ENCODE data around the gene TLR6. TPM values are rescaled to one million over a fixed set of nuclear protein-coding genes. Genes with fewer than 3 reads are reported as not detected.
A peak's percentile ranks its signal among the peaks of the same experiment; 100 is the strongest.

The TLR6 gene
- total RNA-seq, 2 experiments from 2014 or later = 0.77 to 1.3 TPM

DNA sequence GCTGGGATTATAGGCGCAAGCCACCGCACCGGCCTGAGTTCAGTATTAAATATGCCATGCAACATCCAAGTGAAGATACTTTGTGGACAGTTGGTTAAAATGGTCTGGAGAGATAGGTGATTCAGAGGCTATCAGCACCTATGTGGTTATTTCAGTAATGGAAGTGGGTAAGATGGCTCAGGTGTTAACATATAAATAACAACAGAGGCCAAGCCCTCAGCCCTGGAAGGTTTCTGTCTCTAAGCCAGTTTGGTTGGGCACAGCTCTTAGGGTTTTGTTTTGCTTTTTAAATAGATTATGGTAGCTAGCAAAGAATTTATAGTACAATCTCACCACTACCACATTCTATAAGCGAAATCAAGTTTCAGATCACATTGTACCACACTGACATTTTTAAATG, 27.6 kb upstream of the TLR6 start:
- Mint-ChIP-seq H3K27ac (no peak overlapping the region), H3K36me3 (no peaks in the 10 kb centered on the region), H3K4me3 (no peak overlapping the region), H3K9me3 (ENCODE audit: low read depth) (no peaks in the 10 kb centered on the region), H3K27me3 (no peaks in the 10 kb centered on the region), H3K4me1 (peaks cover 9% of the 10 kb centered on the region)
- DNase-seq (no peak), ATAC-seq (no peak)
- CTCF ChIA-PET = interaction anchor here (1.5 kb wide), 1 partner anchor 9 kb away, joined by 4 read pairs; no protein-coding TSS in a partner anchor

DNA sequence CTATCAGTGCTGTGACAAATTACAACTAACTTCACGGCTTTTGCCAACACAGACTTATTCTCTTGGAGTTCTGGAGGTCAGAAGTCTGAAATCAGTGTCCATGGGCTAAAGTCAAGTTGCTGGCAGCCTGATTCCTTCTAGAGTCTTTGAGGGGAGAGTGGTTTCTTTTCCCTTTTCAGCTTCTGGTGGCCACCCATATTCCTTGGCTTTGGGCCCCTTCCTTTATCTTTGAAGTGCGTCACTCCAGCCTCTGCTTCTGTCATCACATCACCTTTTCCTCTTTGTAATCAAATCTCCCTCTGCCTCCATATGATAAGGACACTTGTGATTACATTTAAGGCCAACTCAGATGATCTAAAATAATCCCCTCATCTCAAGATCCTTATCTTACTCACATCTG, 20.0 kb upstream of the TLR6 start:
- DNase-seq = no peak
- Mint-ChIP-seq H3K27me3 (peaks cover 24% of the 10 kb centered on the region), H3K27ac (no peak overlapping the region), H3K36me3 (no peaks in the 10 kb centered on the region), H3K4me3 (no peak overlapping the region), H3K4me1 (no peaks in the 10 kb centered on the region), H3K9me3 (ENCODE audit: low read depth) (no peaks in the 10 kb centered on the region)
- ATAC-seq = no peak
- CTCF ChIA-PET = interaction anchor here (1.3 kb wide), 1 partner anchor 16 kb away, joined by 4 read pairs; no protein-coding TSS in a partner anchor

DNA sequence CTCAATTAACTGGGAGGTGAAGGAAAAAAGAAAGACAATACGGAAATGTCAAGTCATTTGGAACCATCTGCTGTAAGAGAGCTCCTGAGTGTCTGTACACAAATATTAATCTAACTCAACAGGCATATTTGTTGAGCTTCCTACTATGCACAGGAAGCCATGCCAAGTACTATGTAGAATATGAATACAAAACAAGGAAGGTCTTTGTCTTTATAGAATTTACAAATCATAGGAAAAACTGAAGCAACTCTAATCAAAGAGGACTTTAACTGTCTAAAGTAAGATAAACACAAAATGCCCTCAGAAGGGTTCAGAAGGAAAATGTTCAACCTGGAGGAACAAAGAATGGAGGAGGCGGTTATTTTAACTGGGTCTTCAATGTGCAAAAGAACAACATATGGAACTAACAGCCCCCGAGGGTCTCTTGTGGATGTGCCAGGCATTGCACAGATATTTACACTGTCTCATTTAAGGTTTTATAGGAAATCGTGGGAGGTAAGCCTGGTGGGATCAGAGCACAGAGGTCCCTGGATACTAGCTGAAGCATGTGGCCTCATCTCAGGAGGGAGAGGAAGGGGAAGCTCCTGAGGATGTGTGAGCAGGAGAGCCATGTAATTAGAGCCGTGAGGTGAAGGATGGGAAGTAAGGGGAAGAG, 16.8 kb upstream of the TLR6 start:
- no peak overlapping the region for H3K4me3 Mint-ChIP-seq
- no peak overlapping the region for H3K27ac Mint-ChIP-seq
- H3K27me3 Mint-ChIP-seq = peaks cover 43% of the 10 kb centered on the region
- DNase-seq (no peak), ATAC-seq (no peak)
- H3K36me3 Mint-ChIP-seq = no peaks in the 10 kb centered on the region
- no peaks in the 10 kb centered on the region for H3K9me3 Mint-ChIP-seq (ENCODE audit: low read depth)
- CTCF ChIA-PET = interaction anchor here (0.6 to 6.2 kb wide), 3 partner anchors 13 to 17 kb away, joined by 3 to 35 read pairs (median 3); no protein-coding TSS in a partner anchor
- peaks cover 3% of the 10 kb centered on the region for H3K4me1 Mint-ChIP-seq

DNA sequence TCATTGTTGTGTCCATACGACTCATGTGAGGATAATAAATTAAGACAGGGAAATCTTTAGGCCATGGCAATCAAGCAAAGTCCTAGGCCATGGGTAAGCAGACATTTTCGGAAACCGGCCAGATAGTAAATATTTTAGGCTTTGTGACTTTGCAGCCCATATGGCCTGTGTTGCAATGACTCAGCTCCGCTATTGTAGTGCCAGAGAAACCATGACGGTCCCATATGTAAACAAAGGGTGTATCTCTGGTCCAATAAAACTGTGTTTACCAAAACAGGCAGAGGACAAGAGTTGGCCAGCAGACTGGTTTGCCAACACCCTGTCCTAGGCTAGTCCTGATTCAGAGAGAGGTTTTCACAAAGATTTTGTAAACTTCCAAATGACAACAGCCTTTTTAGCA, 16.0 kb upstream of the TLR6 start:
- no peaks in the 10 kb centered on the region for H3K36me3 Mint-ChIP-seq
- ATAC-seq (no peak), DNase-seq (no peak)
- no peak overlapping the region for H3K4me3 Mint-ChIP-seq
- no peak overlapping the region for H3K27ac Mint-ChIP-seq
- H3K4me1 Mint-ChIP-seq = peaks cover 3% of the 10 kb centered on the region
- H3K9me3 Mint-ChIP-seq (ENCODE audit: low read depth) = no peaks in the 10 kb centered on the region
- H3K27me3 Mint-ChIP-seq = peaks cover 49% of the 10 kb centered on the region
- CTCF ChIA-PET = interaction anchor here (6.2 kb wide), 1 partner anchor 13 kb away, joined by 35 read pairs; no protein-coding TSS in a partner anchor

DNA sequence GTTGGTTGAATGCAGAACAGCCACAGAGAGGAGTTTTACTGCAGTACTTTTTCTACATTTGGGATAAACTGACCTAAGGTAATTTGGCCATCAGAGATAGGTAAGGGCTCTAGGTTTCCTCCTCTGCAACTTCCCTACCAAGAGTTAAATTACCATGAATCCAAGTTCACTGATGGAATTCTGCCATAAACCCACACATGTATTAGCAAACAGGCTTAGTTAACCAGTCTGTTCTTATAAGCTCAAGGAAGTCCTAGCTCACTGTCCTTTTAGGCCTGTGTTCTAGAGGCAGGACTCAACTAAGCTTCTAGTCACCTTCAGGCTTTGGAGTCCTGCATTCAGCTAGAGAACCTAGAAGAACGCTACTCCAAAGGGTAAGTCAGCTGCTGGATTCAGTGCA, 15.0 kb upstream of the TLR6 start:
- ATAC-seq (no peak), DNase-seq (no peak)
- Mint-ChIP-seq H3K27ac (no peak overlapping the region), H3K36me3 (no peaks in the 10 kb centered on the region), H3K4me3 (no peak overlapping the region), H3K27me3 (peaks cover 56% of the 10 kb centered on the region), H3K4me1 (peaks cover 7% of the 10 kb centered on the region), H3K9me3 (ENCODE audit: low read depth) (no peaks in the 10 kb centered on the region)
- CTCF ChIA-PET = interaction anchor here (6.2 kb wide), 1 partner anchor 12 kb away, joined by 35 read pairs; no protein-coding TSS in a partner anchor

DNA sequence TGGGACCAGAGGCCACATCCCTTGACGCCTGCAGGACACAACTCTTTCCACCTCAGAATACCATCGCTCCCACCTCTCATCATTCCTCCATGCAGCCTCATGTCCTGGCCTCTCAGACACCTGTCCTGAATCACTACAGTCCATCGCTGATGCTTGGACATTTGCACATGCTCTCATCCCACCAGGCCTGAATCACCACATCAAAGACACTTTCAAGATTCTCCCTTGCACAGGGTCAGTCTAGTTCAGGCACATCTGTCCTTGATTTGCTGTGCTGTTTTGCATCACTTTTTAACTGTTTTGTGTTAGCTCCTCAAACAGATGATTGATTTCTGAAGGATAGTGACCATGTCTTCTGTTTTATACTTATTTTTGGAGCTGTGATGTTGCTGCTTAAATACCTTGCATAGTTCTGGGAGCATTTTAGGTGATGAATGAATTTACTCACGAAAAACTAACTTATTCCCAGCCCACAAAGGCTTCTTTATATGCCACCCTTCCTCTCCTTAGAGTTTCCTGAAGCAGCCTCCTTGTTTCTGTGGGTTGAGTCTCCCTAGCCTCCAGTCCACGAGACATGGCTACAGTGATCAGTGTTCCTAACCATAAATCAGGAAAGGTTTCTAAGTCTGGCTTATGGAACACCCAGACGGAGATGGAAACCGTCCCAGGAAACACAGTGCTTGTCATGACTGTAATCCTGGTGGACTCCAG, 13.6 kb upstream of the TLR6 start:
- no peak overlapping the region for H3K4me3 Mint-ChIP-seq
- peaks cover 7% of the 10 kb centered on the region for H3K4me1 Mint-ChIP-seq
- ATAC-seq (no peak), DNase-seq (no peak)
- no peaks in the 10 kb centered on the region for H3K9me3 Mint-ChIP-seq (ENCODE audit: low read depth)
- CTCF ChIA-PET = interaction anchor here (6.2 kb wide), 1 partner anchor 10 kb away, joined by 35 read pairs; no protein-coding TSS in a partner anchor
- H3K27ac Mint-ChIP-seq = no peak overlapping the region
- peaks cover 56% of the 10 kb centered on the region for H3K27me3 Mint-ChIP-seq
- H3K36me3 Mint-ChIP-seq = no peaks in the 10 kb centered on the region

DNA sequence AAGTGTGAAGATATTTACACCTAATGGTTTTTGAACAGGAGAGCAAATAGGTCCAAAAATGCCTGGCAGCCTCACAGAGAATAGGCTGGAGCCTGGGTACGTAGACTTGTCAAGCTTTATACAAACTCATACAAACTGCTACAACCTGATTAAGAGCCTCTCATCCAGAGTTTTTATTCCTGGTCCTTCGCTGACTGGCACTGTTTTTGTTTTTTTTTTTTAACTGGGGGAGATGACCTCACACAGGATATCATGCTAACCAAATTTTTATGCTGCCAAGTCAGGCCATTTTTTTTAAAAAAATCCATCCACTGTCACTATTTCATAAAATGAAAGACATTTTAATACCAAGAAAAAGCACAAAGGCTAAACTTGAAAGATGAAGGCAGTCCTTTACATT, 12.9 kb upstream of the TLR6 start:
- ATAC-seq = no peak
- no peak overlapping the region for H3K4me3 Mint-ChIP-seq

DNA sequence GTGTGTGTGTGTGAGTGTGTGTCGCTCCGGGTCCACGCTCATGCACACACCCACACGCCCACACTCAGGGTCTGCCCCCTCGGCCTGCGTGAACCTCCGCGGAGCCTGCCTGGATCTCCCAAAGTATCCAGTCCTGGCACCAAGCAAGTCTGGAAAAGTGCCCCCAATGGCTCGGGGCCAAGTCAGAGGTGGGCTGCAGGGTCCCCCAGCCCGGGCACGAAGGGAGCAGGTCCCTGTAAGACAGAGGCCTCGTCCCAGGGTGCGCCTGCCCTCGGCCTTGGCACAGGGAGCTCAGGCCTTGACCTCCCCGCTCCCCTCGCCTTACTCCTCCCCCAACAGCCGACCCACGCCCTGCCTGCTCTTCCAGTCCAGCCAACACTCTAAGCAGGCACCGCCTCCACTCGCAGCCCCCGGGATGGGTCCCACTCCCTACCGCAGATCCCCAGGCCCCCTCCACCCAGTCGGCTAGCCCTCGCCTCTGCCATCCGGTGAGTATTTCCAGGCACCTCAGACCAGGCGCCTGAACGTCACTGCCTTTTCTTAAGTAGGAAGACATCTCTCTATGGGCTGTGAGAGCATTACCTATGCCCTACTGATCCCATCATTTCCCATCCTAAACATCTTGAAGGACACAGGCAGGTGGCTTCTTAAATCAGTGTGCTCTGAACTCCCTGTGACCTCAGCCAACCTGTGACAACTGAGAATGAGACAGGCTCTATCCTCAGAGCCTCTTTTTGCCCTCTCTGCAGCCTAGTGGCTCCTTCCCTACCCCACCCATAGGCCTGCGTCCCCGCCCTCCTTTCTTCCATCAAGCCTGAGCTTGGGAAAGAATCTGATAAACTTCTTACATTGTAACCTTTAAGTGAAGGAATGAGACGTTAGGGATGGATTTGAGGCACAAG, 11.7 kb upstream of the TLR6 start:
- H3K4me1 Mint-ChIP-seq = peaks cover 7% of the 10 kb centered on the region
- no peak overlapping the region for H3K4me3 Mint-ChIP-seq
- no peak for DNase-seq
- CTCF ChIA-PET = no interaction called here
- no peak for ATAC-seq
- no peak overlapping the region for H3K27ac Mint-ChIP-seq
- no peaks in the 10 kb centered on the region for H3K36me3 Mint-ChIP-seq
- no peaks in the 10 kb centered on the region for H3K9me3 Mint-ChIP-seq (ENCODE audit: low read depth)
- peaks cover 62% of the 10 kb centered on the region for H3K27me3 Mint-ChIP-seq

More for the DNA sequence above, 12.9 kb upstream of the TLR6 start:
- CTCF ChIA-PET = interaction anchor here (0.9 to 6.2 kb wide), 2 partner anchors 9 to 32 kb away, joined by 3 to 35 read pairs; no protein-coding TSS in a partner anchor
- no peaks in the 10 kb centered on the region for H3K36me3 Mint-ChIP-seq
- H3K27me3 Mint-ChIP-seq = peaks cover 56% of the 10 kb centered on the region
- H3K27ac Mint-ChIP-seq = no peak overlapping the region
- H3K4me1 Mint-ChIP-seq = peaks cover 7% of the 10 kb centered on the region
- no peaks in the 10 kb centered on the region for H3K9me3 Mint-ChIP-seq (ENCODE audit: low read depth)
- no peak for DNase-seq

DNA sequence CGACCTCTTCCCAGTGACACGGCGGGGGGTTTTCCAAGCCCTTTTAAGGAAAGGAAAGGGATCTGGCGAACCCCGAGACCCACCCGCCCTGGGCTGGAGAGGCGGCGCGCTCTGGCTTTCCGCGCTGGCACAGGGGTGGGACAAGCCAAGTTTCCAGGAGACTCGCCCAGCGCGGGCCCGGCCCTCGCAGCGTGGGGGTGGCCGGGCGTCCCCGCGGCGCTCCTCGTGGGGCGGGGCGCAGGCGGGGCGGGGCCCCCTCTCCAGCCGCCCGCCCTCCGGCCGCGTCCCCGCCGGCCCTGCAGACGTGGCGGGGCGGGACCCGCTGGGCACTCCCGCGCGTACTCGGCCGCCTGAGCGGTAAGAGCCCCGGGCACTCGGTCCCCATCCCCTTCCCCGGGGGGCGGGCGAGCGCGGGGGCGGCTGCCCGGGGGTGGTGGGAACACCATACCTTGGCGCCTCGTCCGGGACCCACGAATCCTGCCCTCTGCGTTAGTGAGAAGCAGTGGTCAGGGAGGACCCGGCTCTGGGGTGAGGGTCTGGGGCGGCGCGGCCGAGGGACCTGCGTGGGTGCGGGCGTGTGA, 11.0 kb upstream of the TLR6 start, which contains the start of gene FAM114A1:
TSS of gene FAM114A1 (plus strand) at position 329 of the 581 bp plus-strand sequence. CDS start 10,273 bp downstream, outside the sequence.
- no peak for DNase-seq
- peak within 1 kb of the TSS; percentile 63 for H3K4me3 Mint-ChIP-seq
- no peaks in the 10 kb centered on the region for H3K9me3 Mint-ChIP-seq (ENCODE audit: low read depth)
- no peak within 1 kb of the TSS for H3K27ac Mint-ChIP-seq
- peaks cover 7% of the 10 kb centered on the region for H3K4me1 Mint-ChIP-seq
- ATAC-seq = peak; percentile 90
- peaks cover 61% of the 10 kb centered on the region for H3K27me3 Mint-ChIP-seq
- H3K36me3 Mint-ChIP-seq = no peaks in the 10 kb centered on the region
- CTCF ChIA-PET = interaction anchor here (0.9 kb wide), 1 partner anchor 12 kb away, joined by 3 read pairs; no protein-coding TSS in a partner anchor

DNA sequence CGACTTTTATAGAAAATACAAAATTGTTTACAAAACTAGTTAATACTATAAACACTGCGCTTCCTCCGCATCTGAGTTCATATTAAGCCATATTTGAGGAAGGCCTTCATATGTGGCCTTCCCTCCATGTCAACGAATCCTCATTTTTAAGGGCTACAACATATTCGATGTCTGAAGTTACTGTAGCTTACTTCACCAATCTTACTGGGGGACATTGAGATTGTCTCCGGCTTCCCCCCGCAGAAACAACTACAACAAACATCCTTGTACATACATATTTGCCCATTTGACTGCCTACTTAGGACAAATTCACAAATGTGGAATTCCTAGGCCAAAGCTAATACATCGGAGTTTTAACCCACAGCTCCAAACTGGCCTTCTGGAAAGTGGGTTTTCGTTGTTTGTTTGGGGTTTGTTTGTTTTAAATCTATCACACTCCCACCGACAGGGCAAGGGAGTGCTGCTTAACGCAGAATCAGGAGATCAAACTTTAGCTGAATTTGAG, 10.4 kb upstream of the TLR6 start:
- no peaks in the 10 kb centered on the region for H3K36me3 Mint-ChIP-seq
- no peak overlapping the region for H3K27ac Mint-ChIP-seq
- peaks cover 7% of the 10 kb centered on the region for H3K4me1 Mint-ChIP-seq
- H3K4me3 Mint-ChIP-seq = peak overlapping the region; percentile 63
- ATAC-seq = no peak
- H3K27me3 Mint-ChIP-seq = peaks cover 61% of the 10 kb centered on the region
- H3K9me3 Mint-ChIP-seq (ENCODE audit: low read depth) = no peaks in the 10 kb centered on the region
- DNase-seq = no peak
- CTCF ChIA-PET = interaction anchor here (0.9 kb wide), 1 partner anchor 11 kb away, joined by 3 read pairs; no protein-coding TSS in a partner anchor

DNA sequence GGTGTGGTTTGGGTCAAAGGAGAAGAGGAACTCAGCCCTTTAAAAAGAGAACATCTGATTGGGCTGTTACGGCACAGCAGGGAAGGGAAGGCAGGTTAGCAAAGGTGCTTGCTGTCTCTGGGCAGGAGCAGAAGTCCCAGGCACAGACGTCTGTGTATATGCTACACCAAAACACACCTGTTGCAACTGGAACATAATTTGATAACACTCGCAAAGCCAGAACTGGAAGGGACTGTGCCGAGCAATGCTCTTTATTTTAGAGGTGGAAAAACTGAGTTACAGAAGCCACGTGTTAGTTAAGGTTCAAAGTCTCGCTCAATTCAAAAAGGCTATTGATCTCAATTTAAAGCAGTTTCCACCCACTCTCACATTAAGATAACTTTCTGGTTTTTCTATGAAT, 8.8 kb upstream of the TLR6 start:
- Mint-ChIP-seq H3K36me3 (no peaks in the 10 kb centered on the region), H3K27me3 (peaks cover 71% of the 10 kb centered on the region), H3K9me3 (ENCODE audit: low read depth) (no peaks in the 10 kb centered on the region), H3K4me3 (no peak overlapping the region), H3K27ac (no peak overlapping the region), H3K4me1 (peaks cover 7% of the 10 kb centered on the region)
- DNase-seq = no peak
- CTCF ChIA-PET = no interaction called here
- no peak for ATAC-seq

DNA sequence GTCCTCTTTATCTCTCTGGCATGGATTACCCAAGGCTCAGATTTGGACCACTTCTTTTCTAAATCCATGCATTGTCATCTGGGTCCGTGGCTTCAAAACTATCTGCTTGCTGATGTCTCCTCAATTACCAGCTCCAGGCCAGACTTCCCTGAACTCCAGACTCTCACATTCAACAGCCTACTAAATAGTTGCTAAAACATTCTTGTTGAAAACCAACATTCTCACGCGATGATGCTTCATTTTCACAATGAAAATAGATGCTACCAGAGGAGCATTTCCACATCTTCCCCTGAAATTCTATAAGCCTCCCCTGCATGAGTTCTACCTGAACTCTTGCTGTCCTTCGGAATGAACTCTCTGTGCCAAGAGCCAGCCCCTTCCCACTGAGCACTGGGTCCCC, 5.2 kb upstream of the TLR6 start:
- H3K27ac Mint-ChIP-seq = no peak overlapping the region
- peaks cover 11% of the 10 kb centered on the region for H3K4me1 Mint-ChIP-seq
- H3K4me3 Mint-ChIP-seq = no peak overlapping the region
- peaks cover 44% of the 10 kb centered on the region for H3K27me3 Mint-ChIP-seq
- ATAC-seq = no peak
- CTCF ChIA-PET = interaction anchor here (1.0 to 4.1 kb wide), 5 partner anchors 10 to 186 kb away, joined by 3 to 50 read pairs (median 6); partner anchors contain the start of gene TLR1
- H3K9me3 Mint-ChIP-seq (ENCODE audit: low read depth) = no peaks in the 10 kb centered on the region
- DNase-seq = no peak
- no peaks in the 10 kb centered on the region for H3K36me3 Mint-ChIP-seq

All from activated CD8-positive, alpha-beta memory T cell treated with anti-CD3 and anti-CD28 coated beads, Interleukin-2, amount 10 ng/mL, durations not matched to agents 7 days and 5 days (primary cell).